GM12892 (cell line): Measurements from ENCODE around the gene ATP8B3.

Experiments
- POLR2A ChIP-seq: IDR thresholded peaks from 2 replicates; pipeline ENCODE4 v1.6.1; 2011; ENCODE audit warnings: low read depth, low read length, control low read depth
- POLR2AphosphoS5 ChIP-seq: IDR thresholded peaks from 2 replicates; pipeline ENCODE4 v1.6.1; 2011; ENCODE audit warnings: low read depth, low read length, control low read depth
- TAF1 ChIP-seq: IDR thresholded peaks from 2 replicates; pipeline ENCODE4 v1.6.1; 2011; ENCODE audit warnings: low read depth, mild to moderate bottlenecking, control low read depth, low read length, borderline replicate concordance

GRCh38 chr19:1854039-1854541, 42.0 kb upstream of the ATP8B3 start:
- TF ChIP-seq POLR2A = no peak
- no peak for TF ChIP-seq TAF1
- TF ChIP-seq POLR2AphosphoS5 = no peak
